HG03378 (cell line): ENCODE measurements around the gene TSPAN33.
"Not testable (repeated sequence)": the region's sequence is repeated elsewhere in the genome, so short reads cannot be mapped to it uniquely, and the experiment has no call there.

Source experiments
- ATAC-seq: cut with Tn5 transposase; IDR thresholded peaks from one replicate; pipeline ENCODE4 v1.9.1; 2021; ENCODE audit warnings: mild to moderate bottlenecking, moderate library complexity; ENCODE audit not compliant: unreplicated experiment

TSPAN33 gene

DNA sequence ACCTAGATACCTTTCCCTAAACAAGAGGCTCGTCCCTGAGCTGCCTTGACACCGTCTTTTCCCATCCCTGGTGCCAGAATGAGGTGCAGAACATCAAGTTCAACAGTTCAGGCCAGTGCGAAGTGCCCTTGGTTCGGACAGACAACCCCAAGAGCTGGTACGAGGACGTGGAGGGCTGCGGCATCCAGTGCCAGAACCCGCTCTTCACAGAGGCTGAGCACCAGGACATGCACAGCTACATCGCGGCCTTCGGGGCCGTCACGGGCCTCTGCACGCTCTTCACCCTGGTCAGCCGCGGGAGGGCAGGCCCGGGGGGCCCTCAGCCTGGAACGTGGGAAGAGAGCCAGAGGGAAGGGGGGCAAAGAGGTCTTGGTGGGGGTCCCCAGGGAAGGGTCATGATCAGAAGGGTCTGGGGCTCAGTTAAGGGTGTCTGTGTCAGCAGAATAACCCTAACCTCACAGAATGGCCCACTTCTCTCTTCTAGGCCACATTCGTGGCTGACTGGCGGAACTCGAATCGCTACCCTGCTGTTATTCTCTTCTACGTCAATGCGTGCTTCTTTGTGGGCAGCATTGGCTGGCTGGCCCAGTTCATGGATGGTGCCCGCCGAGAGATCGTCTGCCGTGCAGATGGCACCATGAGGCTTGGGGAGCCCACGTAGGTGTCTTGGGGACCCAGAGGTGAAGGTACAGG is 60.8 kb downstream of the TSPAN33 start:
- no peak for ATAC-seq

DNA sequence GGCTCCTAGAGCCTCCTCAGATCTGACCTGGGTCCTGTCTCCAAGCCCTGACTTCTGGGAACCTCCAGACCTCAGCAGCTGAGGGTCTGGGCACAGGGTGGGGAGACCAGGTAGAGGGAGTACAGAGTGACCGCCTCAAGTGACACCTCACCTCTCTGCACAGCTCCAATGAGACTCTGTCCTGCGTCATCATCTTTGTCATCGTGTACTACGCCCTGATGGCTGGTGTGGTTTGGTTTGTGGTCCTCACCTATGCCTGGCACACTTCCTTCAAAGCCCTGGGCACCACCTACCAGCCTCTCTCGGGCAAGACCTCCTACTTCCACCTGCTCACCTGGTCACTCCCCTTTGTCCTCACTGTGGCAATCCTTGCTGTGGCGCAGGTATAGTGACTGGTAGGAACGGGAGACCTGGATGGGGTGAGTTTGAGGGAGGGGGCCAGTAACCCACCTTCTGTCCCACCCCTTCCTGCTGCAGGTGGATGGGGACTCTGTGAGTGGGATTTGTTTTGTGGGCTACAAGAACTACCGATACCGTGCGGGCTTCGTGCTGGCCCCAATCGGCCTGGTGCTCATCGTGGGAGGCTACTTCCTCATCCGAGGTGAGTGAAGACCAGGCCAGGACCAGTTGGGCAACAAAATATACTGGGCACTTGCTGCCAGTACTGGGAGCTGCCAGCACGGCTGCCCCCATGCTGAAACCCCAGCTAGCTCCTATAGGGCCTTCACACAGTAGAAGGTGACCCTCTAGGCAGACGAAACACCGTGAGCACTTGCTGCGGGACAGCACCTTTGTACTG is 61.7 kb downstream of the TSPAN33 start:
- no peak for ATAC-seq

GRCh38 chr7:129208667-129209066 is 64.2 kb downstream of the TSPAN33 start:
- ATAC-seq, result no peak

DNA sequence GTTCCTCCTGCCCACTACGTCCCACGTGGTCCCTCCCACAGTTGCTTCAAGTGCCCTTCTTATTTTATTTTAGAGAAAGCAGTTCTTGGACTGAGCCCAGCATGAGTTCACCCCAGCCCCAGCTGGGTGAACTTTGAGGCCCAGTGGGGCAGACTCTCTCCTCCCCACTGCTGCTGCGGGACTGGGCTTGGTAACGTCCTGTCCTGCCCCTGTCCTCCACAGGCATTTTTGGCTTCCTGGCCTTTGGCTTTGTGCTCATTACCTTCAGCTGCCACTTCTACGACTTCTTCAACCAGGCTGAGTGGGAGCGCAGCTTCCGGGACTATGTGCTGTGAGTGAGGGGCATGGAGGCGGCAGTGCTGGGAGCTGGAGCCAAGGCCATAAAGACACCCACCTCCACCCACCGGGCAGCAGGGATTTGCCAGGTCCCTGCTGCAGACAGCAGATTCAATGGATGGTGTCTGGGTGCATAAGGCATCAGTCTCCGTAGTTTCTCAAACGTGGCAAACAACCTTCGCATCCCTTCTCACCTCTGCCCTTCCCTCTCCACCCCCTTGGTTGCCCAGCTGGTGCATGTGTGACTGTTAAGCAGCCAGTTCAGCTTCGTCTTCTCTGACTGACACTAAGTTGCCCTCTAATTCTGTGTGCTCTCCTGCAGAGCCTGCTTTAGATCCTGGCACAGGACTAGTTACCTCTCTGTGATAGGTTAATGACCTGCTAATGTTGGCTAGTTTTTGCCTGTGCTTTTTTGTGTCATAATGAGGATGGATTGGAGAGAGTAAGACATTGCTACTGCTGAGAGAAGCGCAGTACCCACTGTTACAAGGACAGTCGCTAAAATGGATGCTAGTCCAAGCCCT is 64.8 kb downstream of the TSPAN33 start:
- no peak for ATAC-seq

DNA sequence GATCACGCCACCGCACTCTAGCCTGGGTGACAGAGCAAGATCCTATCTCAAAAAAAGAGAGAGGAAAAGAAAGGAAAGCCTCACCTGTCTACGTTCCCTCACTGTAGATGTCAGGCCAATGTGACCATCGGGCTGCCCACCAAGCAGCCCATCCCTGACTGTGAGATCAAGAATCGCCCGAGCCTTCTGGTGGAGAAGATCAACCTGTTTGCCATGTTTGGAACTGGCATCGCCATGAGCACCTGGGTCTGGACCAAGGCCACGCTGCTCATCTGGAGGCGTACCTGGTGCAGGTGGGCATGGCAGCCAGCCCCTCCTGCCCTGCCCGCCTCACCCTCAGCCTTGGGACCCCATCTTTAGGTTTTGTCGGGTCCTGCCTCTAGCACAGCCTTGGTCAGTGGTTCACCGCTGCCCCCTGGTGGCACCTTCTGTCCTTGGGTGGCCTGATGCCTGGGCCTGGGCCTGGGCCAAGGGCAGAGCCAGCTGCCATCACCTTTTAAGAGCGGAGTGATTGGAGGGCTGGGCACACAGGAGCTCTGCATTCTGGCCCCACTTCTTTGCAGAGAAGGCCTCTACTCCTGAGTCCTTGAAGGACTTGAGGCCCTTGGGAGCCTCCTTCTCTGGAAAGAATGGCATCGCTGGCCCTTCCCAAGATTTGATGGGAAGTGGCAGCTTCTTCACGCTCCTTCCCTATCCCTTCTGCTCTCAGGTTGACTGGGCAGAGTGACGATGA is 65.9 kb downstream of the TSPAN33 start:
- ATAC-seq, result no peak

DNA sequence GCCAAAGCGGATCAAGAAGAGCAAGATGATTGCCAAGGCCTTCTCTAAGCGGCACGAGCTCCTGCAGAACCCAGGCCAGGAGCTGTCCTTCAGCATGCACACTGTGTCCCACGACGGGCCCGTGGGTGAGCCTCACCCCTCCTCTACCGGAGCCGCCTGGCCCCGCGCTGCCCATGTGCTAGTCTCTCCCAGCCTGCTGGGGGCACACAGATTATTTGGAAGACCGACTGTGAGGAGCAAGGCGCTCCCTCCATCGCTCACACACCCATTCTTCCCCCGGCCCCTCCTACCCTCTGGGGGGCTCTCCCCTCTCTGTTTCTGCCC is 66.4 kb downstream of the TSPAN33 start:
- ATAC-seq, result no peak

DNA sequence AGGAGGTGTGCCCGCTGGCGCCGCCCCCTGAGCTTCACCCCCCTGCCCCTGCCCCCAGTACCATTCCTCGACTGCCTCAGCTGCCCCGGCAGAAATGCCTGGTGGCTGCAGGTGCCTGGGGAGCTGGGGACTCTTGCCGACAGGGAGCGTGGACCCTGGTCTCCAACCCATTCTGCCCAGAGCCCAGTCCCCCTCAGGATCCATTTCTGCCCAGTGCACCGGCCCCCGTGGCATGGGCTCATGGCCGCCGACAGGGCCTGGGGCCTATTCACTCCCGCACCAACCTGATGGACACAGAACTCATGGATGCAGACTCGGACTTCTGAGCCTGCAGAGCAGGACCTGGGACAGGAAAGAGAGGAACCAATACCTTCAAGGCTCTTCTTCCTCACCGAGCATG is 67.6 kb downstream of the TSPAN33 start:
- ATAC-seq, result no peak

DNA sequence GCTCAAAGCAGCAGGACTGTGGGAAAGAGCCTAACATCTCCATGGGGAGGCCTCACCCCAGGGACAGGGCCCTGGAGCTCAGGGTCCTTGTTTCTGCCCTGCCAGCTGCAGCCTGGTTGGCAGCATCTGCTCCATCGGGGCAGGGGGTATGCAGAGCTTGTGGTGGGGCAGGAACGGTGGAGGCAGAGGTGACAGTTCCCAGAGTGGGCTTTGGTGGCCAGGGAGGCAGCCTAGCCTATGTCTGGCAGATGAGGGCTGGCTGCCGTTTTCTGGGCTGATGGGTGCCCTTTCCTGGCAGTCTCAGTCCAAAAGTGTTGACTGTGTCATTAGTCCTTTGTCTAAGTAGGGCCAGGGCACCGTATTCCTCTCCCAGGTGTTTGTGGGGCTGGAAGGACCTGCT is 68.1 kb downstream of the TSPAN33 start:
- ATAC-seq, result no peak

GRCh38 chr7:129213828-129214227 is 69.3 kb downstream of the TSPAN33 start:
- ATAC-seq, result no peak

DNA sequence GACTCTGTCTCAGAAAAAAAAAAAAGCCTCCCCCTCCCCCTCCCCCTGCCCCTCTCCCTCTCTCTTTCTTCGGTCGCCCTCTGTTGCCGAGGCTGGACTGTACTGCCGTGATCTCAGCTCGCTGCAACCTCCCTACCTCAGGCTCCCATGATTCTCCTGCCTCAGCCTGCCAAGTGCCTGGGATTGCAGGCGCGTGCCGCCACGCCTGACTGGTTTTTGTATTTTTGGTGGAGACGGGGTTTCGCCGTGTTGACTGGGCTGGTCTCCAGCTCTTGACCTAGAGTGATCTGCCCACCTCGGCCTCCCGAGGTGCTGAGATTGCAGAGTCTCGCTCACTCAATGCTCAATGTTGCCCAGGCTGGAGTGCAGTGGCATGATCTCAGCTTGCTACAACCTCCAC is 71.2 kb downstream of the TSPAN33 start:
- ATAC-seq, result not testable (repeated sequence)

- ATAC-seq, result not testable (repeated sequence)
These were observed 71.7 kb downstream of the TSPAN33 start for GRCh38 chr7:129216101-129216715.

DNA sequence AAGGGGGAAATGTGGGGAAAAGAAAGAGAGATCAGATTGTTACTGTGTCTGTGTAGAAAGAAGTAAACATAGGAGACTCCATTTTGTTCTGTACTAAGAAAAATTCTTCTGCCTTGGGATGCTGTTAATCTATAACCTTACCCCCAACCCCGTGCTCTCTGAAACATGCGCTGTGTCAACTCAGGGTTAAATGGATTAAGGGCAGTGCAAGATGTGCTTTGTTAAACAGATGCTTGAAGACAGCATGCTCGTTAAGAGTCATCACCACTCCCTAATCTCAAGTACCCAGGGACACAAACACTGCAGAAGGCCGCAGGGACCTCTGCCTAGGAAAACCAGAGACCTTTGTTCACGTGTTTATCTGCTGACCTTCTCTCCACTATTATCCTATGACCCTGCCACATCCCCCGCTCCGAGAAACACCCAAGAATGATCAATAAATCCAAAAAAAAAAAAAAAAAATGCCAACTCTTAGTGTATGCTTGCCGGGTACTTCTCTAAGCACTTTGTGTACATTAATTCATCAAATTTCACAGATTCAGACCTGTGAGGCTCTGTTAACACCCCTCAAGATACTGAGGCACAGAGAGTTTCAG is 72.4 kb downstream of the TSPAN33 start:
- not testable (repeated sequence) for ATAC-seq

- ATAC-seq, result no peak
These were observed 74.1 kb downstream of the TSPAN33 start for GRCh38 chr7:129218514-129219062.

- ATAC-seq, result not testable (repeated sequence)
These were observed 74.7 kb downstream of the TSPAN33 start for GRCh38 chr7:129219166-129219565.
